ENCODE results near the gene COMTD1.
"Not testable (repeated sequence)": the region's sequence is repeated elsewhere in the genome, so short reads cannot be mapped to it uniquely, and the experiment has no call there.

The COMTD1 gene

GRCh38 chr10:75221492-75221891 lies 14.3 kb downstream of the COMTD1 start:
- not testable (repeated sequence) for DNase-seq

- no peak for DNase-seq
Measured at GRCh38 chr10:75220274-75220673, 15.5 kb downstream of the COMTD1 start.

GRCh38 chr10:75212343-75212742 lies 23.4 kb downstream of the COMTD1 start:
- DNase-seq, result no peak

GRCh38 chr10:75211007-75211691 lies 24.6 kb downstream of the COMTD1 start:
- peak; percentile 60 for DNase-seq

- peak; percentile 98 for DNase-seq
Measured at GRCh38 chr10:75210282-75211006, 25.3 kb downstream of the COMTD1 start, which contains the start of gene VDAC2. Gene VDAC2 (plus strand): TSS chr10:75210796. CDS start chr10:75211159, 363 bp downstream.

GRCh38 chr10:75209921-75210281 lies 25.9 kb downstream of the COMTD1 start:
- no peak for DNase-seq

- DNase-seq, result no peak
Measured at GRCh38 chr10:75209086-75209920, 26.5 kb downstream of the COMTD1 start.

GRCh38 chr10:75208181-75208580 lies 27.6 kb downstream of the COMTD1 start:
- DNase-seq, result no peak

GRCh38 chr10:75207857-75208144 lies 28.0 kb downstream of the COMTD1 start:
- DNase-seq, result no peak

GRCh38 chr10:75207079-75207856 lies 28.5 kb downstream of the COMTD1 start:
- DNase-seq, result no peak

- not testable (repeated sequence) for DNase-seq
Measured at GRCh38 chr10:75206638-75207037, 29.1 kb downstream of the COMTD1 start.

- no peak for DNase-seq
Measured at GRCh38 chr10:75205908-75206307, 29.8 kb downstream of the COMTD1 start.

- no peak for DNase-seq
Measured at GRCh38 chr10:75203724-75204123, 32.0 kb downstream of the COMTD1 start.

GRCh38 chr10:75203046-75203620 lies 32.6 kb downstream of the COMTD1 start:
- not testable (repeated sequence) for DNase-seq

- no peak for DNase-seq
Measured at GRCh38 chr10:75202321-75203045, 33.3 kb downstream of the COMTD1 start.

GRCh38 chr10:75201793-75202307 lies 33.9 kb downstream of the COMTD1 start:
- DNase-seq, result no peak

- not testable (repeated sequence) for DNase-seq
Measured at GRCh38 chr10:75199949-75200348, 35.8 kb downstream of the COMTD1 start.

GRCh38 chr10:75197906-75198305 lies 37.9 kb downstream of the COMTD1 start:
- DNase-seq, result no peak

GRCh38 chr10:75197066-75197465 lies 38.7 kb downstream of the COMTD1 start:
- no peak for DNase-seq

GRCh38 chr10:75195035-75195763 lies 40.6 kb downstream of the COMTD1 start:
- DNase-seq, result no peak

- not testable (repeated sequence) for DNase-seq
Measured at GRCh38 chr10:75194625-75195024, 41.1 kb downstream of the COMTD1 start.
